Measurements from ENCODE around the gene CBL. TPM values are rescaled to one million over a fixed set of nuclear protein-coding genes. Genes with fewer than 3 reads are reported as not detected.

CBL gene
- total RNA-seq, 1 donor, result 11.4 TPM

DNA sequence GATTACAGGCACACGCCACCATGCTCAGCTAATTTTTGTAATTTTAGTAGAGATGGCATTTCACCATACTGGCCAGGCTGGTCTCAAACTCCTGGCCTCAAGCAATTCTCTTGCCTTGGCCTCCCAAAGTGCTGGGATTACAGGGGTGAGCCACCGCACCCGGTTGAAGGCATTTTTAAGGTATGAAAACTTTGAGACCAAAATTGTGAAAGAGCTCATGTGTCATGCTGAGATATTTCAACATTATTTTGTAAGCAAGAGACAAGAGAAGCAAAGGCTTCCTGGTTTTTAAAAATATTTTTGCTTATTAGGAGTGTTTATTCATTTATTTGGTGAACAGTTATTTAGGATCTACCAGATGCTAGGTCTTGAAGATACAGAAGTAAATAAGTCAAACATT lies 14.0 kb upstream of the CBL start:
- H3K4me3 ChIP-seq (ENCODE audit: low read depth, low read length), result no peak overlapping the region
- DNase-seq (ENCODE audit: low read depth), result no peak
- TF ChIP-seq, protein P1, sequence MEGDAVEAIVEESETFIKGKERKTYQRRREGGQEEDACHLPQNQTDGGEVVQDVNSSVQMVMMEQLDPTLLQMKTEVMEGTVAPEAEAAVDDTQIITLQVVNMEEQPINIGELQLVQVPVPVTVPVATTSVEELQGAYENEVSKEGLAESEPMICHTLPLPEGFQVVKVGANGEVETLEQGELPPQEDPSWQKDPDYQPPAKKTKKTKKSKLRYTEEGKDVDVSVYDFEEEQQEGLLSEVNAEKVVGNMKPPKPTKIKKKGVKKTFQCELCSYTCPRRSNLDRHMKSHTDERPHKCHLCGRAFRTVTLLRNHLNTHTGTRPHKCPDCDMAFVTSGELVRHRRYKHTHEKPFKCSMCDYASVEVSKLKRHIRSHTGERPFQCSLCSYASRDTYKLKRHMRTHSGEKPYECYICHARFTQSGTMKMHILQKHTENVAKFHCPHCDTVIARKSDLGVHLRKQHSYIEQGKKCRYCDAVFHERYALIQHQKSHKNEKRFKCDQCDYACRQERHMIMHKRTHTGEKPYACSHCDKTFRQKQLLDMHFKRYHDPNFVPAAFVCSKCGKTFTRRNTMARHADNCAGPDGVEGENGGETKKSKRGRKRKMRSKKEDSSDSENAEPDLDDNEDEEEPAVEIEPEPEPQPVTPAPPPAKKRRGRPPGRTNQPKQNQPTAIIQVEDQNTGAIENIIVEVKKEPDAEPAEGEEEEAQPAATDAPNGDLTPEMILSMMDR (IDR thresholded peaks at IDR 0.05; ENCODE audit: insufficient read depth, low read length), result no peak

DNA sequence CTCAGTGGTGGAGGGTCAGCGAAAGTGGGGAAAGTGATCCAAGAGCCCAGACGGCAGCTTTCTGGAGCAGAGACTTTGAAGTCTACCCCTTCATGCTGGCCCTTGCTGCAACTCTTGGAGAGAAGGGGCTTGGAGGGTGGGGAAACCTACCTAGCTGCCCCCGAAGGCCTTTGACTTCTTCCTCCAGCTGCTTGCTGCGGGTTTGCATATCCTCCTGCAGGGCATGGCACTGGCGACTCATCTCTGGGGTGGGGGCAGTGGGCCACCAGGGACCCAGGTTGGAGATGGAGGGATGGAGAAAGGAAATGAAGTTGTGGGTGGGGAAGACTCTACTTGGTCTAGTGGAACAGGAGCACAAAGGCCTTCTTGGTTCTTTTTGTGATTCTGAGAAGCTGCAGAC lies 13.1 kb upstream of the CBL start:
- H3K4me3 ChIP-seq (ENCODE audit: low read depth, low read length), result no peak overlapping the region
- TF ChIP-seq, protein P1 (IDR thresholded peaks at IDR 0.05; ENCODE audit: insufficient read depth, low read length), result no peak
- no peak for DNase-seq (ENCODE audit: low read depth)

DNA sequence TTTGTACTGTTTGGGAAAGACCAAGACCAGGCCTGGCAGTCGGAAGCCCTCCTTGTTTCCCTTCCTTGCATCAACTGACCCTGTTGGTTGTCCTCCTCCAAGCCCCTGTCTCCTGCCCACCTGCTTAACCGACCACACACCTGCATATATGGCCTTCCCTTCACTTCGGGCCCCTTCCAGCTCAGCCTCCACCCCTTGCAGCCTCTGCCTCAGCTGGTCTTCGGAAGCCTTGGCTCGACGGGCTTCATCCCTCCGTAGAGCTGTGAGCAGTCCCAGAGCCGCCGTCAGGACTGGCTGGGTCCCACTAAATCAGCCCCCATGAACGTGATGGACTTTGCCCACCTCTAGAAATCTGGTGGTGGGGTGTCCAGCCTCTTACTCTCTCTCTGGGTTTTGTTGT lies 12.5 kb upstream of the CBL start:
- TF ChIP-seq, protein P1 (IDR thresholded peaks at IDR 0.05; ENCODE audit: insufficient read depth, low read length), result no peak
- no peak overlapping the region for H3K4me3 ChIP-seq (ENCODE audit: low read depth, low read length)
- no peak for DNase-seq (ENCODE audit: low read depth)

DNA sequence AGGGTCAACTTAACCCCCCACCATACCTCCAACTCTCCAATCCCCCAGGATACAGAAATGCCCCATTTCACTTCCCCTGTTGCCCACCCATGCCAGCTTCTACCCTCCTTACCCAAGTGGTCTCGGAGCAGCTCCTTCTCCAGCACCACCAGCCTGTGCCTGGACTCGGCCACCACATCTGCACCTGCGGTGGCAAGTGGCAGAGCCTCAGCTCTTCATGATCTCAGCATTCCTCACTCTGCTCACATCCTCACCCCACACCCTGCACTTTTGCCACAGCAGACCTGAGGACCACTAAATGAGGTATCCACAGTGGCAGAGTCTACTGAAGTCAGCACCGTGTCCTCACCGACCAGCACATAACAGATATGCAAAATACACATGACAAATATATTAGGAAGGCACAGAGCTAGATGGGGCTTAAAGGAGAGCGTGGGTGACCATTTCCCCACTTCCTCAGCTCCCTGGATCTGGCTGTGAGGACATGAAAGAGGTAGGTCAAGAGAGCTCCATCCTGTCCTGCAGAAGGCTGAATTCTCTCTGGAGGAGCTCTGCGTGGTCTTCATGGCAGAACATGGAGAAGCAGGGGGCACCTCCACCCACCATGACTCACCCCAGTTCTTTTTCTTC lies 11.2 kb upstream of the CBL start:
- TF ChIP-seq, protein P1 (IDR thresholded peaks at IDR 0.05; ENCODE audit: insufficient read depth, low read length), result no peak
- DNase-seq (ENCODE audit: low read depth), result no peak
- H3K4me3 ChIP-seq (ENCODE audit: low read depth, low read length), result no peak overlapping the region

DNA sequence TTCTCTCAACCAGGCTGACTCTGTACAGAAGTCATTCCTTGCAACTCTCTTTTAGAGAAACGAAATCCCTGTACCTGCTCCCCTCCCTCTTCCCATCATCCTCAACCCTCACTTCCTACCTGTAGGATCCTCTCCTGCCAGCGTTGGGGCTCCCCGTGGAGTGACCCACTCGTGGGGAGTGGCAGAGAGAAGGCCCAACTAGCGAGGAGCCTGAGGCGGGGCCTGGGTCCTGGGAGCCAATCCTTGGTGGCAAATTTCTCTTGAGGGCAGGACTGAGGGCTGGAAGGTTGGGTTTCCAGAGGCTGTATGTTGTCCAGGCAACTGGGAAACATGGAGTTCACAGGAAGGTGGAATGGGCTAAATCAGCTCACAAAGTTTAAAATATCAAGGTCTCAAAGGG lies 10.5 kb upstream of the CBL start:
- no peak overlapping the region for H3K4me3 ChIP-seq (ENCODE audit: low read depth, low read length)
- TF ChIP-seq, protein P1 (IDR thresholded peaks at IDR 0.05; ENCODE audit: insufficient read depth, low read length), result no peak
- DNase-seq (ENCODE audit: low read depth), result peak; percentile 52

DNA sequence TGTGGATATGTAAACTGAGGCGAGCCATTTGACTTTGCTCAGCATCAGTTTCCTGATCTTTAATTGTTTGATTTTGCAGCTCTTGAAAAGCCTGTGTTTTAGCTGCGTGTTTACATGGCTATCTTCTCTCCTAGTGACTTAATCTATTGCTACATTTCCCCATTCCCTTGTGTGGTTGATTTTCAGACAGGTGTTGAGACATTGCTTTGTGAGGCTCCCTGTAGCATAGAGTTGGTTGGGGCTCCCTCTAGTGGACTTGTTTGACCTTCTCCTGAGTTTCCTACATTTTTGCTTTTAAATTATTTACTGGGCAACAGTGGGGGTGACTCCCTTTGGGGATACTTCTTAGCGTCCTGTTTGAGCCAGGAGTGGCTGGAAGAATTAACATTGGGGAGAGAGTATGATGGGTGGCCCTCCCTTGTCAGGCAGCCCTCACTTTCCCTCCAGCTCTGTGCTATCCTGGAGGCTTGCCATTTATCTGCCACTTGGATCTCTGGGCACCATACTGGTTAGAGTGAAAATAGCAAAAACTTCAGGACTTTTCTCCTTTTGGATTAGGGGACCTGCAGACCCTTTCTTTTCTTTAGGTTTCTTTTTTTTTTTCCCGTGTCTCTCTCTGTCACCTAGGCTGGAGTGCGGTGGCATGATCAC lies 9.2 kb upstream of the CBL start:
- DNase-seq (ENCODE audit: low read depth), result peak; percentile 90
- TF ChIP-seq, protein P1 (IDR thresholded peaks at IDR 0.05; ENCODE audit: insufficient read depth, low read length), result peak; percentile 81
- no peak overlapping the region for H3K4me3 ChIP-seq (ENCODE audit: low read depth, low read length)

Measured in fibroblast of the aortic adventitia (primary cell).